A673 (cell line): ENCODE measurements around the gene ZNF212.

ENCODE experiments used
- CTCF ChIP-seq: fragments of 300-800, 200-600 bp; sonication (generic); conservative IDR thresholded peaks from 2 replicates; pipeline ENCODE4 v1.5.1; 2017; ENCODE audit warnings: low read depth, mild to moderate bottlenecking, antibody characterized with exemption, low read length, moderate library complexity, mixed read lengths
- EZH2 ChIP-seq: fragments of 200-600 bp; sonication (generic); IDR thresholded peaks from 2 replicates; pipeline ENCODE4 v1.6.1; 2017; ENCODE audit warnings: borderline replicate concordance, low read depth, mild to moderate bottlenecking, mixed read lengths, antibody characterized with exemption, low read length; ENCODE audit not compliant: poor library complexity, severe bottlenecking

GRCh38 chr7:149237502-149237901, 1.9 kb upstream of the ZNF212 start:
- no peak for TF ChIP-seq CTCF
- no peak for TF ChIP-seq EZH2
